GM12874 (cell line): ENCODE measurements around the gene LEFTY2.

Source experiments
- TF ChIP-seq, protein P1 (sequence below): IDR thresholded peaks from 2 replicates; pipeline ENCODE4 v1.5.1; 2011; ENCODE audit warnings: low read depth, mild to moderate bottlenecking, control low read depth, low read length, moderate library complexity; ENCODE audit not compliant: insufficient read depth

Gene LEFTY2

DNA sequence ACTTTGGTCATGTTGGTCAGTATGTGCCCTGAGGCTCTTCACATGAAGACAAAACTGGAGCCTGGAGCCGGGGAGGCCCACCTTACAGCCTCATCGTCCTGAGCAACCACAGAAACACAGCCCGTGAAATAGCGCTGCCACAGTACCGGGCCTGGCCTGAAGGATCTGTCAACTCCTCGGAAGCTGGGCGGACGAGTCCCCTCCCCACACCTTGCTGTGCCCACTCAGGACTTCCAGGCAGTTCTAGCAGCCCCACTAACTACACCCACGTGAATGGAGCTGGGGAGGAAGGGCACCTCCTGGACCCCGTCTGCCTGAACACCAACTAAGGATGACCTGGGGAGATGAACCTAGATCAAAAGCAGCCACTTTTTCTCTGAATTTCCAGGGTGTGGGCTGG is 33.4 kb upstream of the LEFTY2 start:
- TF ChIP-seq, protein P1, sequence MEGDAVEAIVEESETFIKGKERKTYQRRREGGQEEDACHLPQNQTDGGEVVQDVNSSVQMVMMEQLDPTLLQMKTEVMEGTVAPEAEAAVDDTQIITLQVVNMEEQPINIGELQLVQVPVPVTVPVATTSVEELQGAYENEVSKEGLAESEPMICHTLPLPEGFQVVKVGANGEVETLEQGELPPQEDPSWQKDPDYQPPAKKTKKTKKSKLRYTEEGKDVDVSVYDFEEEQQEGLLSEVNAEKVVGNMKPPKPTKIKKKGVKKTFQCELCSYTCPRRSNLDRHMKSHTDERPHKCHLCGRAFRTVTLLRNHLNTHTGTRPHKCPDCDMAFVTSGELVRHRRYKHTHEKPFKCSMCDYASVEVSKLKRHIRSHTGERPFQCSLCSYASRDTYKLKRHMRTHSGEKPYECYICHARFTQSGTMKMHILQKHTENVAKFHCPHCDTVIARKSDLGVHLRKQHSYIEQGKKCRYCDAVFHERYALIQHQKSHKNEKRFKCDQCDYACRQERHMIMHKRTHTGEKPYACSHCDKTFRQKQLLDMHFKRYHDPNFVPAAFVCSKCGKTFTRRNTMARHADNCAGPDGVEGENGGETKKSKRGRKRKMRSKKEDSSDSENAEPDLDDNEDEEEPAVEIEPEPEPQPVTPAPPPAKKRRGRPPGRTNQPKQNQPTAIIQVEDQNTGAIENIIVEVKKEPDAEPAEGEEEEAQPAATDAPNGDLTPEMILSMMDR = no peak

DNA sequence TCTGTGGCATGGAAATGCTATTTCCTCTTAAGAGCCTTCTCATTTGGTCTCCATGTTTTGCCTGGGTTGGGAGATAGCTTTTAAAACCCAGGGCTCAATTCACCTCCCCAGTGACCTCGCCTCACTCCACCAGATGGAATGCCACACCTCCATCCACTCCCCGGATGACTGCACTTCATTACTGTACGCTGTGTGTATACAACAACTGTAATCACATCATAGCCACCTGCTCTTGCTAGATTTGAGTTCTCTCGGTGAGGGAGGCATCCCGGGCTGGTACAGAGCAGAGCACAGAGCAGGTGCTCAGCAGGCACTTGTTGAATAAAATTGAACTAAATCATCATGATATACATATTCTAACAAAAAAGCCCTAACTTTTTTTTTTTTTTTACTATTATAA is 32.1 kb upstream of the LEFTY2 start:
- TF ChIP-seq, protein P1 = no peak

DNA sequence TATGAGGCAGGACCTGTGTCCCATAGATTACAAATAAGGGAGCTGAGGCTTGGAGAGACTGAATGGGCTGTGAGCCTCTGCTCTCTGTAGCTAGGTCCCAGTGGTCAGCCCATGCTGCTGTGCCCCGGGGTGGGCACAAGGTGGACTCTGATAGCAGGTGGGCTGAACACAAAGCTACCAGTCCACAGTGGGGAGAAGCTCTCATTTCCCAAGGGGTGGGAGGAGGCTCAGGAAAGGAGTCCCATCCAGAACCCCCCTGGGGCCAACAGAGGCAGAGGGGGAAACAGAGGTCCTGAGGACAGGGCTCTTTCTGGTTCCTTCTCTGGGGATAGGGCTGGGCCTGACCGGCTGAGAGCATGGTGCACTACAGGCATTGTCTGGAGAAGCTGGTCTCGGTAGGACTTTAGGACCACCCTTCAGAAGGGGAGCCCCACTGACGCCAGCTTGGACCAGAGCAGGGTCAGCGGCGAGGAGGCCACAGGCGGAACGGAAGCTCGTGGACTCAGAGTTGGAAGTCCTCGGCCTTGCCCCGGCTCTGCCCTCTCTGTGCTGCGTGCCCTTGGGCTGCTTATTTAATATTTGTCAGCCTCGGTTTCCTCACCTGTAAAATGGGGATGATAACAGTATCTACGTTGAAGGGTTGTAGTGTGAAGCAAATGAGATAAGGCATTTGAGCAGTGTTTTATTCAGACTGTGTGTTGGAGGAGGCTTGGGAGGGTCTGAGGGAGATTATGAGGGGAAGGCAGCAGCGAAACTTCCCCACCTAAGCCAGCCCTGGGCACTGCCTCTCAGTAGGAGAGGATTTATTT is 31.5 kb upstream of the LEFTY2 start:
- TF ChIP-seq, protein P1 = no peak

DNA sequence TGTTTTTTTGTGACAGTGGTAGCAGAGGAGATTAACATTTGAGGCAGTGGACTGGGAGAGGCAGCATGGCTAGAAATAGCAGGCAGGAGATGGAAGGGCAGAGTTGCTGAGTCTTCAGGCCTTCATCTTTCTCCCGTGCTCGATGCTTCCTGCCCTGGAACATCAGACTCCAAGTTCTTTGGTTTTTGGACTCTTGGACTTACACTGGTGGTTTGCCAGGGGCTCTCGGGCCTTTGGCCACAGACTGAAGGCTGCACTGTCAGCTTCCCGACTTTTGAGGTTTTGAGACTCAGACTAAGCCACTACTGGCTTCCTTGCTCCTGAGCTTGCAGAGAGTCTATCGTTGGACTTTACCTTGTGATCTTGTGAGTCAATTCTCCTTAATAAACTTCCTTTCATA is 24.2 kb upstream of the LEFTY2 start:
- TF ChIP-seq, protein P1 = no peak

DNA sequence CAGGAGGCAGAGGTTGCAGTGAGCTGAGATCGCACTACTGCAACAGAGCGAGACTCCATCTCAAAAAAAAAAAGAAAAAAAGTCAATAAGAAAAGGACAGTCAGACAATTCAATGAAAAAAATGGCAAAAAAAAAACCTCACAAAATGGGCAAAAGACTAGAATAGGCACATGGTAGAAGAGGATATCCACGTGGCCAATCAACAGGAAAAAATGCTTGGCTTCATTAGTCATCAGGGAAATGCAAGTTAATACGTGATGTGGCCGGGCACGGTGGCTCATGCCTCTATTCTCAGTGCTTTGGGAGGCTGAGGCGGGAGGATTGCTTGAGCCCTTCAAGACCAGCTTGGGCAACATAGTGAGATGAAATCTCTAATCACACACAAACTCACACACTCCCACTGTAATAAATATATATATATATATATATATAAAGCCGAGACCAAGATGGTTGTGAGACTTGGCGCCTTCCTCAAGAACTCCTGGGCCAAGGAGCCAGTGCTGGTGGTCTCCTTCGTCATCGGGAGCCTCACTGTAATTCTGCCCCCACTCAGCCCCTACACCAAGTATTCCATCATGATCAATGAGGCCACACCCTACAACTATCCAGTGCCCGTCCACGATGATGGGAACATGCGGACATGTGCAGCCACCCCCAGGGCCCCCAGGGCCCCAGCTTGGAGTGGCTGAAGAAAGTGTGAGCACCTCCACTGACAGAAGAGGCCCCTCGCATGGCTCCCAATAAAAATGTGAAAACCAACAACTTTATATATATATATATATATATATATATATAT is 22.9 kb upstream of the LEFTY2 start:
- TF ChIP-seq, protein P1 = no peak

DNA sequence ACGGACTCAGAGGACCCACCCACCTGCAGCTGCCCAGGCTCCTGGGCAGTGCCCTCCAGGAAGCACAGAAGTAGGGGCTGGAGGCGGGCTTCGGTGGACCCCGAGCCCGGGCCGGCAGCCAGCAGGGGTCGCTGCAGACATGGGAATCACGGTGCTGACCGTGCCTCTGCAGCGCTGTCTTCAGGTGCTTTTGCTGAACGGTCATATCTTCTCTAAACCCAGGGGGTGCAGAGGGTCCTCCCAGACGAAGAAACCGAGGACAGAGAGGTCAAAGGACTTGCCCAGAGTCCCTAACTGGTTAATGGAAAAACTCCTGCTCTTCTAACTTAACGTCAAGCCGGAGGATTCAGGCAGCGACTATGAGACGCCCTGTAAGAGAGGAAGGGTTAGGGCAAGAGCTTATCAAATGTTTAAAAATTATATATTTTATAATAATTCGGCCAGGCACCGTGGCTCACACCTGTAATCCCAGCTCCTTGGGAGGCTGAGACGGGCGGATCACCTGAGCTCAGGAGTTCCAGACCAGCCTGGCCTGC is 21.5 kb upstream of the LEFTY2 start:
- TF ChIP-seq, protein P1 = peak; percentile 97

DNA sequence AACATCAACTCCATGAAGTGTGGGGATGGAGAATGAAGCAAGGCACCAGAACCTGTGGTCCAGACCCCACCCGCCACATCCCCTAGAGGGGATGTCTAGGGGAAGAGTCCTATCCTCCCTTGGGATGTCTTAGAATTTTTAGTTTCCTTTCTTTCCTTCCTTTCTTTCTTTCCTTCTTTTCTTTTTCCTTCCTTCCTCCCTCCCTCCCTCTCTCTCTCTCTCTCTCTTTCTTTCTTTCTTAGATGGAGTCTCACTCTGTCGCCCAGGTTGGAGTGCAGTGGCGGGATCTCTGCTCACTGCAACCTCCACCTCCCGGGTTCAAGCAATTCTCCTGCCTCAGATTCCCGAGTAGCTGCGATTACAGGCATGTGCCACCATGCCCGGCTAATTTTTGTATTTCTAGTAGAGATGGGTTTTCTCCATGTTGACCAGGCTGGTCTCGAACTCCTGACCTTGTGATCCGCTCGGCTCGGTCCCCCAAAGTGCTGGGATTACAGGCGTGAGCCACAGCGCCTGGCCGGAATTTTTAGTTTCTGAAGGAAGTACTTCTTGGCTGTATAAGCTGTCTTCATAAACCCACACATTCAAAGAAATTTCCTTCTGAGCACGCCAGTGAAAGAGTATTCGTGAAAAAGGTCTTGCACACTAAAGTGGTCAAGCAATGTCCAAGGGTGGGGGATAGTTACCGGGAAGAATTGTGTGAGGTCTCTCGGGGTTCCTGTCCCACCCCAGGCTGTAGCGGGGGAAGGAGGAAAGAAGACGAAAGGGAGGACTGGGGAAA is 20.8 kb upstream of the LEFTY2 start:
- TF ChIP-seq, protein P1 = no peak
